OCI-LY3 (cell line): ENCODE measurements around the gene P2RY6.

Experiments used
- H2AFZ ChIP-seq: fragments of 200-600, 300-600 bp; shearing (Covaris generic); 2 replicates; pipeline ENCODE4 v1.6.0; 2014; ENCODE audit warnings: antibody characterized with exemption, low read depth, low read length
- H3K27ac ChIP-seq: fragments of 200-600, 300-600 bp; sonication (generic); 2 replicates; pipeline ENCODE4 v1.5.1; 2014; ENCODE audit warnings: mild to moderate bottlenecking, low read length, moderate library complexity, mixed read lengths
- H3K27me3 ChIP-seq: fragments of 200-600, 300-600 bp; sonication (generic); 2 replicates; pipeline ENCODE4 v1.6.1; 2014; ENCODE audit warnings: low read depth, low read length, mixed read lengths
- H3K36me3 ChIP-seq: fragments of 200-600, 300-600 bp; sonication (generic); replicated peaks from 2 replicates; pipeline ENCODE3; 2014; ENCODE audit warnings: low read depth, low read length, mixed read lengths
- H3K4me1 ChIP-seq: fragments of 300-600, 200-600 bp; sonication (generic); 2 replicates; pipeline ENCODE4 v1.6.1; 2014; ENCODE audit warnings: low read length, mixed read lengths
- H3K4me2 ChIP-seq: fragments of 200-600, 300-600 bp; sonication (generic); 2 replicates; pipeline ENCODE4 v1.6.1; 2014; ENCODE audit warnings: low read length, mixed read lengths
- H3K4me3 ChIP-seq: fragments of 300-600, 200-600 bp; sonication (generic); 2 replicates; pipeline ENCODE4 v1.5.1; 2014; ENCODE audit warnings: antibody characterized with exemption, mild to moderate bottlenecking, low read length, moderate library complexity
- H3K79me2 ChIP-seq: fragments of 300-600, 200-600 bp; shearing (Covaris generic); 2 replicates; pipeline ENCODE4 v1.6.1; 2014; ENCODE audit warnings: mild to moderate bottlenecking, low read length, mixed read lengths
- H3K9ac ChIP-seq: fragments of 300-600, 200-600 bp; shearing (Covaris generic); 2 replicates; pipeline ENCODE4 v1.6.0; 2014; ENCODE audit warnings: mild to moderate bottlenecking, low read length, moderate library complexity
- H3K9me3 ChIP-seq: fragments of 200-600, 300-600 bp; shearing (Covaris generic); 2 replicates; pipeline ENCODE4 v1.6.1; 2014; ENCODE audit warnings: low read length, mixed read lengths; ENCODE audit not compliant: insufficient read depth
- H4K20me1 ChIP-seq: fragments of 200-600, 300-600 bp; sonication (generic); 2 replicates; pipeline ENCODE4 v1.6.1; 2016; ENCODE audit warnings: low read length, mixed read lengths; ENCODE audit not compliant: insufficient read depth
- EZH2phosphoT487 ChIP-seq: fragments of 200-600 bp; shearing (Covaris generic); IDR thresholded peaks from 2 replicates; pipeline ENCODE4 v1.6.1; 2018; ENCODE audit warnings: antibody characterized with exemption, mixed run types, low read depth
- TF ChIP-seq, protein P1 (sequence below): fragments of 200-600, 300-600 bp; sonication (generic); IDR thresholded peaks from 2 replicates; pipeline ENCODE4 v1.5.1; 2014; ENCODE audit warnings: antibody characterized with exemption, low read length, low read depth

P2RY6 gene

GRCh38 chr11:73239571-73240189 is 32.5 kb upstream of the P2RY6 start:
- H3K4me3 ChIP-seq: no peak overlapping the region
- no peak overlapping the region for H3K9ac ChIP-seq
- H2AFZ ChIP-seq: no peak overlapping the region
- H3K4me2 ChIP-seq: no peak overlapping the region
- H3K9me3 ChIP-seq: no peaks in the 10 kb centered on the region
- H3K36me3 ChIP-seq: no peaks in the 10 kb centered on the region
- no peaks in the 10 kb centered on the region for H3K79me2 ChIP-seq
- H3K4me1 ChIP-seq: peaks cover 20% of the 10 kb centered on the region
- H3K27ac ChIP-seq: no peak overlapping the region
- H3K27me3 ChIP-seq: 0 out of 2 replicates have a peak, but pooled peaks cover 7% of the 10 kb centered on the region
- TF ChIP-seq, protein P1, sequence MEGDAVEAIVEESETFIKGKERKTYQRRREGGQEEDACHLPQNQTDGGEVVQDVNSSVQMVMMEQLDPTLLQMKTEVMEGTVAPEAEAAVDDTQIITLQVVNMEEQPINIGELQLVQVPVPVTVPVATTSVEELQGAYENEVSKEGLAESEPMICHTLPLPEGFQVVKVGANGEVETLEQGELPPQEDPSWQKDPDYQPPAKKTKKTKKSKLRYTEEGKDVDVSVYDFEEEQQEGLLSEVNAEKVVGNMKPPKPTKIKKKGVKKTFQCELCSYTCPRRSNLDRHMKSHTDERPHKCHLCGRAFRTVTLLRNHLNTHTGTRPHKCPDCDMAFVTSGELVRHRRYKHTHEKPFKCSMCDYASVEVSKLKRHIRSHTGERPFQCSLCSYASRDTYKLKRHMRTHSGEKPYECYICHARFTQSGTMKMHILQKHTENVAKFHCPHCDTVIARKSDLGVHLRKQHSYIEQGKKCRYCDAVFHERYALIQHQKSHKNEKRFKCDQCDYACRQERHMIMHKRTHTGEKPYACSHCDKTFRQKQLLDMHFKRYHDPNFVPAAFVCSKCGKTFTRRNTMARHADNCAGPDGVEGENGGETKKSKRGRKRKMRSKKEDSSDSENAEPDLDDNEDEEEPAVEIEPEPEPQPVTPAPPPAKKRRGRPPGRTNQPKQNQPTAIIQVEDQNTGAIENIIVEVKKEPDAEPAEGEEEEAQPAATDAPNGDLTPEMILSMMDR: no peak
- no peak for TF ChIP-seq EZH2phosphoT487
- H4K20me1 ChIP-seq: no peaks in the 10 kb centered on the region

DNA sequence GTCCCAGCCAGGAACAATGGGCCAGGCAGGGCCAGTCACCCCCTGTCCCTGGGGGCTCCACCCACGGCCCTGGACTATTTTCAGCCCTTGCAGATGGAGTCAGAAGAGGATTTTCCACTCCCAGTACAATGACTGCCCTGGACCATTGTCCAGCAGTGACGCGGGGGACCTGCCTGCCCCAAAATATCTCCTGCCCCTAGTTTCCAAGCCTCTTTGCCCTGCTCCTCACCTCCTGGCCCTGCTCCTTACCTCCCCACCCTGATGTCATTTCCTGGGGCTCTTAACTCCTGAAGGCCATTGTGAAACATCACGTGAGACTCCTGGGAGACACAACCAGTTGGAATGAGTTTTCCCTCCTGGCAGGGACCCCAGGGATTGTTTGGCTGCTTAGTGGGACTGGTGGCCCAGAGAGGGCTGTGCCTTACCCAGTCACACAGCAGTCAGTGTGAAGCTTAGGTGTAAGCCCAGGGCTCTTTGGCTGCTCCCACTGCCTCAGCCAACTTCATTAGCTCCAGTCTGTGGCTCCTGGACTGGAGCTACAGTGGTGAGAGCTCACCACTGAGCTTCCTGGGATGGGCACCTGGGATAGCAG is 31.9 kb upstream of the P2RY6 start:
- Histone ChIP-seq H3K9ac (no peak overlapping the region), H4K20me1 (no peaks in the 10 kb centered on the region), H3K4me3 (no peak overlapping the region), H3K27ac (no peak overlapping the region), H3K4me1 (peaks cover 20% of the 10 kb centered on the region), H3K27me3 (0 out of 2 replicates have a peak, but pooled peaks cover 7% of the 10 kb centered on the region), H3K36me3 (no peaks in the 10 kb centered on the region), H3K9me3 (no peaks in the 10 kb centered on the region), H3K4me2 (no peak overlapping the region), H3K79me2 (no peaks in the 10 kb centered on the region), H2AFZ (no peak overlapping the region)
- TF ChIP-seq EZH2phosphoT487: no peak
- TF ChIP-seq, protein P1: no peak

DNA sequence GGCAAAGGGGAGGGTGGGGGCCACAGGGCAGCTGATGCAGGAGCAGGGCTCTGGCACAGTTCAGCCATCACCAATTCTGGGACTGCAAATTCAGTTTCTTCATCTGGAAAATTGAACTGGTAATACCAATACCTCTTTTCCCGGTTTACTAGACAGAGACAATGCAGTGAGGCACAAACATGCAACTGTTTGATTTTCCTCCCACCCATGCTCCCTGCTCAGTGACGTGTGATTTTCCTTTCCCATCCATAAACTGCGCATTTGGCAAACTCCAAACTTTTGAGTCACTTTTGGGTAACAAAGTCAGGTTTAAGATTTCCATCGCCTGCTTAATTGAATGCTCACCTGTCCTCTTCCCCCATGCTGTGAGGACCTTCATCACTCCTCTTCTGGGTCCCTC is 30.8 kb upstream of the P2RY6 start:
- H3K79me2 ChIP-seq: no peaks in the 10 kb centered on the region
- TF ChIP-seq, protein P1: no peak
- TF ChIP-seq EZH2phosphoT487: no peak

GRCh38 chr11:73242251-73243092 is 29.7 kb upstream of the P2RY6 start:
- H3K27ac ChIP-seq: 0 out of 2 replicates have a peak overlapping the region, but pooled peaks have one; percentile 4
- peak overlapping the region; percentile 70 for H3K4me3 ChIP-seq
- H2AFZ ChIP-seq: peak overlapping the region; percentile 86
- H3K4me2 ChIP-seq: peak overlapping the region; percentile 80
- TF ChIP-seq, protein P1: peak; percentile 95
- no peak for TF ChIP-seq EZH2phosphoT487
- peak overlapping the region; percentile 59 for H3K9ac ChIP-seq
- no peaks in the 10 kb centered on the region for H4K20me1 ChIP-seq
- no peaks in the 10 kb centered on the region for H3K36me3 ChIP-seq
- no peaks in the 10 kb centered on the region for H3K79me2 ChIP-seq
- H3K27me3 ChIP-seq: 0 out of 2 replicates have a peak, but pooled peaks cover 7% of the 10 kb centered on the region
- H3K4me1 ChIP-seq: peaks cover 20% of the 10 kb centered on the region
- H3K9me3 ChIP-seq: no peaks in the 10 kb centered on the region

More for the DNA sequence above, 30.8 kb upstream of the P2RY6 start:
- no peak overlapping the region for H3K27ac ChIP-seq
- no peaks in the 10 kb centered on the region for H4K20me1 ChIP-seq
- H2AFZ ChIP-seq: no peak overlapping the region
- H3K4me3 ChIP-seq: no peak overlapping the region
- peaks cover 20% of the 10 kb centered on the region for H3K4me1 ChIP-seq
- no peaks in the 10 kb centered on the region for H3K9me3 ChIP-seq
- H3K27me3 ChIP-seq: 0 out of 2 replicates have a peak, but pooled peaks cover 7% of the 10 kb centered on the region
- no peak overlapping the region for H3K4me2 ChIP-seq
- no peaks in the 10 kb centered on the region for H3K36me3 ChIP-seq
- H3K9ac ChIP-seq: no peak overlapping the region
